UCSD-AML1 (cell line): ENCODE measurements around the gene ZNF507.

ENCODE experiments used
- DNase-seq: peaks from one replicate; lab custom pipeline; 2025; ENCODE audit not compliant: unreplicated experiment; lab: John Stamatoyannopoulos, UW

ZNF507 gene

DNA sequence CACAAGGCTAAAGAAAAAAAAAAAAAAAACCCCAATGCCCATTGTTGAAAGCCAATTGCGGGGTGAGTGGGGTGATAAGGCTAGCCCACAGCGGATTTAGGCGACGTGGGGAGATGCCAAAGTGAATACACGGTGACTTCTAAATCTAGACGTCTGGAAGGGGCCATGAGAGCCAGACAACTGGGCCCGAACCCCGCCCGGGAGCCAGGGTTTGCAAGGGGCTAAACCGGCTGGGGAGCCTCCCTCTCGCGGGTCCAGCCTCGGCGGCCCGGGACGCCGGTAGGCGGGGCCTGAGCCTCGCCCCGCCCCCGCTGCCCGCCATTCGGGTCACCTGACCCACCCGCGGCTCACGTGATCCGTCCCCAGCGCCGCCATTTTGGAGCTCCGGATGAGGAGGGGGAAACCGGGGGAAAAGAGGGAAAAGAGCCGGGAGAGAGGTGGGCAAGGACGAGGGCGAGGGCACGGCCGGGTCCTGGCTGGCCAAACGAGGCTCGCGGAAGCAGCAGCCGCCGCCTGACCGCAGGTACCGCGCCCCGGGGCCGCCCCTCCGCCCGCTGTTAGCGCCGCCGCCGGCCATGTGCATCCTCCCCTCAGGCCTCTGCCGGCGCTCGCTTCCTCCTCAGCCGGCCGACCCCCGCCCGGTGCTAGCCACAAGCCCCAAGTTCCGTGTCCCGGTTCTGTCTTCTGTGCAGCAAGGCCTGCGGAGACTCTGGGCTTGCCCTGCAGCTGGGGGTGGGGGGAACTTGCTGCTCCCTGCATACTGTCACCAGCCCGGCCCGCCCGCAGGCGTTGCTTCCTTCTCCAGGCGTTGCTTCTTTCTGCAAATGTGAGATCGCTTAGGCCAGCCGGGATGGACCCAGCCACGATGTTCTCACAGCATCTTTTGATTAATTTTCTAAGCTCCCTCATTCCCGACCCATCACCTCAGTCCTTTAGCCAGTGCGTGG is at the start of gene ZNF507:
Gene ZNF507 (plus strand): TSS at position 350 of the 947 bp plus-strand sequence. CDS start 7,221 bp downstream, outside the sequence.
- DNase-seq: peak; percentile 86

DNA sequence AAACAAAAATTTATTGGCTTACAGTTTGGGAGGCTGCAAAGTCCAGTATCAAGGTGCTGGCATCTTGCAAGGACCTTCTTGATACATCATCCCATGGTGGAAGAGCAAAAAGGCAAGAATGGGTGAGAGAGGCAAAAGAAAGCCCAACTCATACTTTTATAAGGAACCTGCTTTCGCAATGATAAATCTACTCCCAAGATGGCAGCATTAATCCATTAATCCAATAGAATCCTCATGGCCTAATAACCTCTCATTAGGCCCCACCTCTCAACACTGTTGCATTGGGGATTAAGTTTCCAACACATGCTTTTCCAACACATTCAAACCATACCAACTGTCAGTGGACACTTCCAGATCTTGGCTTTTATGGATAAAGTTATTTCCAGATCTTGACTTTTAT is 48.7 kb upstream of the ZNF507 start:
- no peak for DNase-seq

DNA sequence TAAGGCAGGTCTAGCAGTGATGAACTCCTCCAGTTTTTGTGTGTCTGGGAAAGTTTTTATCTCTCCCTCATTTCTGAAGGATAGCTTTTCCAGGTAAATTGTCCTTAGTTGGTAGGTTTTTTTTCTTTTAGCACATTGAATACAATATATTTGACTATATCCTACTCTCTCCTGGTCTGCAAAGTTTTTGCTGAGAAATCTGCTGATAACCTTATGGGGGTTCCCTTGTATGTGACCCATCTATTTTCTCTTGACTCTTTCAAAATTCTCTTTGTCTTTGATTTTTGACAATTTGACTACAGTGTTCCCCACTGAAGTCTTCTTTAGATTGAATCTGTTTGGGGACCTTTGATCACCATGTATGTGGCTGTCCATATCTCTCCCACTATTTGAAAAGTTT is 42.6 kb upstream of the ZNF507 start:
- no peak for DNase-seq

DNA sequence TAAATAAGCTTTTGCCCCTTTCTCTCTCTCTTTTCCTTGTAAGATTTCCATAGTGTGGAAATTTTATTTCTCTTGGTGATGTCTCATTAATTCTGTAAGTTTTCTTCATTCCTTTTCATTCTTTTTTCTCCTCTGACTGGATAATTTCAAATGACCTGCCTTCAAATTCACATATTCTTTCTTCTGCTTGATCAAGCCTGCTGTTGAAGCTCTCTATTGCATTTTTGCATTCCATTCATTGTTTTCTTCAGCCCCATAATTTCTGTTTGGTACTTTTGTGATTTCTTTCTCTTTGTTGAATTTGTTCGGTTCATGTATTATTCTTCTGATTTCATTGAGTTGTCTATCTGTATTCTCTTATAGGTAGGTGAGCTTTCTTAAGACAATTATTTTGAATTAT is 42.2 kb upstream of the ZNF507 start:
- DNase-seq: no peak

DNA sequence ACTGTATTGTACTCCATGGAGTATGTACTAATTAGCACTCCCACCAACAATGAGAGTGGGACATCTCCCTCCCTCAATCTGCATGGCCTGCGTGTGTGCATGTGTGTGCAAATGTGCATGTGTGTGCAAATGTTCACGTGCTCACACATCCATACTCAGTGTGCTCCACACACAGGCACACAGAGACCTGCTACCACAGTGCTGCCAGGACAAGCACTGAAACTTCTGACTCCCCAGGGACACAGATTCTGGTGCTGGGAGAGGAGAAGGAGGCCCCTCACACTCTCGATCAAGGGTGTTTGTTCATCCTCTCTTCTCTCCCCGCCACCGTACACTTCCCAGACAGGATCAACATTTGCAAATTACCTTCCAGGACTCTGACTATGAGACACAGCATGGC is 37.8 kb upstream of the ZNF507 start:
- no peak for DNase-seq

DNA sequence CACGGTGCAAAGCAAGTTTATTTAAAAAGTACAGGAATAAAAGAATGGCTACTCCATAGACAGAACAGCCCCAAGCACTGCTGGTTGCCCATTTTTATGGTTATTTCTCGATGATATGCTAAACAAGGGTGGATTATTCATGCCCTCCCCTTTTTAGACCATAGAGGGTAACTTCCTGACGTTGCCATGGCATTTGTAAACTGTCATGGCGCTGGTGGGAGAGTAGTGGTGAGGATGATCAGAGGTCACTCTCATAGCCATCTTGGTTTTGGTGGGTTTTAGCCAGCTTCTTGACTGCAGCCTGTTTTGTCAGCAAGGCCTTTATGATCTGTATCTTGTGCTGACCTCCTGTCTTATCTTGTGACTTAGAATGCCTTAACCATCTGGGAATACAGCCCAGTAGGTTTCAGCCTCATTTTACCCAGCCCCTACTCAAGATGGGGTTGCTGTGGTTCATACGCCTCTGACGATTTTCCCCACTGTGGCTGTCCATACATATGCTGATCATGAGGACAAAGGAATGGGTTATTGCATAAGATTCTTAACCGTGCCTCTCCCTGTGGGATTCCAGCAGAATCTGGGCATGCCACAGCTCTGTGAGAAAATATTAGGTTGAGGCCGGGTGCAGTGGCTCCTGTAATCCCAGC is 36.9 kb upstream of the ZNF507 start:
- DNase-seq: no peak

DNA sequence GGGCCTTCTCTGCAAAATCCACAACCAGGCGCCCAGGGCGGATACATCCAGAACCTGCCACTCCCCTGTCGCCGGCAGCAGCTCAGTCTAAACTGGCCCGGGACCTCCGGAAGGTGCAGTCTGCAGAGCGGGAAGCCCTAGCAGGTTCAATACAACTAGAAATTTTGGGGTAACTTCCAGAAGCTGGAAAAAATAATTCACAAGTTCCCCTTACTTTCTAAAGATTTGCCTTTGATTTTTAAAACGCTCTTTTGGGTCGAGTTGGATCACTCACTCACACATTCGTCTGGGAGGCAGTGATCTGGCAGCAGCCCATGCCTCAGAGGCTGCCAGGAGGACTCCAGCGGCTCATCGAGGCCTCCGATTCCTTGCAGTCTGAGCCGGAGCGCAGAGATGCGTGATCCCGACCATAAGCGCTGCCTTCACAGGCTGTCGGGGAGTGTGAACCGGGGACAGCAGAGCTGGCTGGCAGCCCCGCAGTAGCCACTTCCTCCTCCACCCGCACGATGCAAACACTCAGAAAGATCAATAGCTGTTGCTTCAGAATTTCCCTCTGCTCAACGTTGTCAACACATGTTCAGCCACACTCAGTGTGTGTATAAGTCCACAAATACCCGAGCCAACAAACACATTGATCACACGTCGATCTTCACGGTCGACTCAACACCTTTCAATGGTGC is 35.6 kb upstream of the ZNF507 start:
- no peak for DNase-seq

DNA sequence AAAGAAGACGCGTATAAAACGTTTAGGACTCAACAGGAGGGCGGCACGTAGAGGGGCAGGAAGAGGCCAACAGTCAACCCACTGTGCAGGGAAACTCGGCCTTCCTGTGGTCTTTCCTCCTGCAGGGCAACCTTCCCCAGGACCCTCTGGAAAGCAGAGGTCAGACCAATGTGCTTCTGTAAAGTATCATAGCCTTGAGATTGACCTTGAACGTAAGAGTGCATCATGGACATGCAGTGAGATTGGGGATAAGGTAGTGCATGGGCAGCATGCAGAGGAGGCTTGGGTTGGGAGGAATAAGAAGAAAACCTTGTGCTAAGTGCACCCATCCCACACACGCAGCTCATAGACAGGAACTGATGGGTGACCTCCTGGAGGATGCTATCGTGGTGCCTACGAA is 34.0 kb upstream of the ZNF507 start:
- no peak for DNase-seq

DNA sequence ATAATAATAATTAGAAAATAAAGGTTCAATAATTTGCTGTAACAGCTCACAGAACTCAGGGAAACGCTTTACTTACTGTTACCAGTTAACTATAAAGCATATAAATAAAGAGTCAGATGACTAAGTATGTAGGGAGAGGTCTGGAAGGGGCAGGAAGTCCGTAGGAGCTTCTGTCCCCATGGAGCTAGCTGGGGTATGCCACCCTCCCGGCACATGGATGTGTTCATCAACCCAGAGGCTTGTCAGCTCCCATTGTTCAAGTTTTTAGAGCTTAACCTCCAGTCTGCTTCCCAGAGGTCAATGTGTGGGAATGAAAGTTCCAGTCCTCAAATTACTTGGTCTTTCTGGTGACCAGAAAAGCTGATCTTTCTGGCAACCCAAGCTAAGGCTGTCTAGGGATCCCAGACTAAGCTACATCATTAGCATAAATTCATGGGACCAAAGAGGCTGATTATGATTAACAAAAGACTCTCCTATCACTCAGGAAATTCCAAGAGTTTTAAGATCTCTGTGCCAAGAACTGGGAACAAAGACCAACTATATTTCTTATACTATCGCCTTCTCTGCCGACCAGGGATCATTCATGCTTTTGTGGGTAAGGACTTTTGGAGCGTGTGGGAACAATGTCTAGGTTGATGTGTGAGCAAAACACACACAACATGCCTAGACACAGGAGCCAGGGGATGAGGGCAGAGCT is 31.7 kb upstream of the ZNF507 start:
- no peak for DNase-seq

DNA sequence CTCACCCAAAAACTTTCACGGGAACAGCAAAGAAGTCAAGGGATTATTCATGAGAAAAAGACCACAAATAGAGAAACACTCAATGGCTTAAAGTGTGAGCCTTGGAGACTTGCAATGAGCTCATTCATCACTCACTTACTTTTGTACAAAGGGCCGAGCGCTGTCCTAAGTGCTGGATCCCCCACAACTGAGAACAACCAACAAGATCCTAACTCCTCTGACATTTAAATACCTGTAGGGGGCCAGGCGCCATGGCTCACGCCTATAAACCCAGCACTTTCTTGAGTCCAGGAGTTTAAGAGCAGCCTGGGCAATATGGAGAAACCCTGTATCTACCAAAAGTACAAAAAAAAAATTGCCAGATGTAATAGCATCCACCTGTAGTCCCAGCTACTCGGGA is 29.4 kb upstream of the ZNF507 start:
- no peak for DNase-seq

DNA sequence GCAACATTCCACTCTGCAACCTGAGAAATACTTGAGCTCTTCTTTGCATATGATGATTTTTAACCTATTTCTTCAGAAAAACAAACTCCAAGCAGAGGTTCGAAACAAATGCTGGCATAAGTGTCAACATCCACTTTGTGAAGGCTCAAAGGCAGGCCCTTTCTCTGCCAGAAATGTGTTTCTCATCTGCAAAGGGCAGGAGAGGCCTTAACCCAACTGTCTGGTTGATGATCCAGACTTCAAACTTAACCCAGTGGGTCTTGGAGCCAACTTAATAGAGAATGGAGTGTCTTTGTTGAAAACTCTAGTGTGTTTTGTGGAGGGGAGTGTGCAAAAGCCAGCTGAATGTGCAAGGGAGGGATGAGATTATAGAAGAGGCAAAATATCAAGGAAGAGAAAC is 28.3 kb upstream of the ZNF507 start:
- no peak for DNase-seq

DNA sequence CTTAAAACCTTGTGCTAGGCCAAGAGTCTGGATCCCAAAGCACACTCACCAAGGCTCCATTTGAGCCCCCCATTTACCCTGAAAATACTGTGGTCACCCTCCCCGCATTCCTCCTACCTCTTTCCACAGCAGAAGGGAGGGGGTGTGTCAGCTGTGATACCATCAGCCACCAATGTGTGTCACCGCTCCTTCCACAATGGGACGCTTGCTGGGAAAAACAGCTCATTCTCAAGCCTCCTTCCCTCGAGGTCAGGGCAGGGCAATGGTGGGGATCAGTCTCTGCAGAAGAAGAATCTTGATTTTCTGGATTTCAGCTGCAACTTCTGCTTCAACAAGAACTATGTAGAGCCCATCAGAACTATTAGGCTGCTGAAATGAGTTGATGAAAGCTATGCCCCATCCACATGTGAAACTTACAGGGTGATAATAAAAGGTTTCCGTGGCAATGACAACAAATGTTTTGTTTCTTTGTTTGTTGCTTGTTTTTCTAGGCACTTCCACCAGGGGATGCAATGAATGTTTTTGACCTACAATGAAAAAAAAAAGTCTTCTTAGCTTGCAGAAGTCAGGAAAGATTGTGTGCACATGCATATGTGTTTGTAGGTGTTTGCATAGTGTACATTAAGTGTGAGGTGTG is 26.4 kb upstream of the ZNF507 start:
- DNase-seq: no peak

DNA sequence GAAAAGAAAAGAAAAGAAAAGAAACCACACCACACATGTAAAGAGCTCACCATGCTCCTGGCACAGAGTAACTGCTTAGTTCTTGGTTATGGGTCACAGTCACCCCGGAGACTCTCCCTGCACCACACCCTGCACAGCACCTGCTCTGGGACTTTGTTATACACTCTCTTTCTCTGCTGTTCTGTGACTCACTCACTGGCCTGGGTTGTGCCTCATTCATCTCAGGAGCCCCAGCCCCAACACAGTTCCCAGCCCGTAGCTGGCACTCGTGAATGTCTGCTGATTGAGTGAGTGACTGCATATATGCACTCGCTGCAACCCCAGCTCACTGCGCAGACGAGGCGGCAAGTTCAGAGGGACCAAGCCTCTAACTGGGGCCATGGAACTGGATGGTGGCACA is 22.9 kb upstream of the ZNF507 start:
- DNase-seq: no peak

DNA sequence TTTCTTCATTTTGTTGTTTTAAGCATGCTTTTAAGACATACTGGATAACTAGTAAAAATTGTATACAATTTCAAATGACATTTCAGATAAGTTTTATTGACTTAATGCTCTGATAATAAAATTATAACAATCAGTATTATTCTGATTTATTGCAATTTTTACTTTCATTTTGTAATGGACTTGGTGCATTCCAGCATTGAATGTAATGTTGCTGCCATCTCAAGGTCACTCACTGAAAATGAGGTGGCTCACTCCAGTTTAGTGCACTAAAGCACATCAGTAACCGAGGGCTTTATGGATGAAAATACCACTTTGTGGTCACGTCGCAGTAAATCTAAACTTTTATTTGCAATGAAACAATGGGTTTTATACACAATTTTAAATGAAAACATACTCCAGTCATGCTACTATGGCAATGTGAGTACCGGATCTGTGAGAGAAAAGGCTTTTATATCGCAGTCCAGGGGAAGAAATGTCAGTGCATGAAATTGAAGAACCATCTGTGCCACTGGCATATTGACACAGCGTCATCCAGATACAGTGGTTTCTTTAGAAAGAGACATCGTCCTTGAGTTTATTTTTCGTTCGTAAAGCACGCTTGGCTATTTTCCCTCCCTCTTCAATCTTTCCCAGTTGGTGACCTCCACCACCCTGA is 20.7 kb upstream of the ZNF507 start:
- no peak for DNase-seq

DNA sequence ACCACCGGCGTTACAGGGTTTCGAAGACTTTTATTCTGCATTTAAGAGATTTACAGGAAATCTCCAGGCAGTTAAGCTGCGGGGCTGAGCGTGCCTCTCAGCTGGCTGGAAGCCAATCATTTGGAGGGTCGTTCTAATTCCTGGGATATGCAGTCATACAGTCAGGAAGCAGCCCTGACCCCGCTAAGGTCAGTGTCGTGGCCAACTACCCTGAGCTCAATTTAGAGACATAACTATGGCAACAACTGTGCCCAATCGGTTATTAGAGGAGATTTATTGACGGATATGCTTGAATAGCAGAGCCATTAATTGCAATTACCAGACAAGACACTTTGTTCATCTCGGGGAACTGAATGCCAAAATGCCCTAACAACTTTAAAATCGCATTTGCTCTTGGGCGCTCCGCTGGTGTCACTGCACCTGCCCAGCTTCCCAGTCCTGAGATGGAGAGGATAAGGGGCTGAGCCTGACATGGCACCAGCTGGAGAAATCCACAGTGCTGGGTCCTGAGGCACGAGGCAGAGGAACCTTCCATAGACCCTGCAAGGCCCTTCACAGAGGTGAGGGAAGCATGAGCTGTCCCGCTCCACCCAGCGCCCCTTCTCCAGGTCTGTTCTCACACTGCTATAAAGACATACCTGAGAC is 15.1 kb upstream of the ZNF507 start:
- DNase-seq: no peak

DNA sequence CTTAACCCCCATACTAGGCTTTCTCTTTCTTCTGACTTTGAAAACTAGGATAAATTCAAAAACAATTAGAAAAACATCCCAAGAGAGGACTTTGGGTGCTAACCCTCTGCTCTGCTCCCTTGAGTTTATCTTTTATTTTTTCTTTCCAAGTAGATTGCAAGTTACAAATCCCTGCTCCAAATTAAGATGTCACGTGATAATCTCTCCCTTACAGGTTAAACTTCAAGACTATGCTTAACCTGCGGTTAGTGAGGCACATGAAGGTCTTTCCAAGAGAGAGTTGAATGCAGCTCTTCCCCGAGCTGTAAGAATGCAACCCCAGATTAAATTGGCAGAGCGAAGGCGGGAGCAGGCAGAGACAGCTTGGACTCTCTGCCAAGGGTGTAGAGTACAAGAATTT is 12.2 kb upstream of the ZNF507 start:
- DNase-seq: no peak

DNA sequence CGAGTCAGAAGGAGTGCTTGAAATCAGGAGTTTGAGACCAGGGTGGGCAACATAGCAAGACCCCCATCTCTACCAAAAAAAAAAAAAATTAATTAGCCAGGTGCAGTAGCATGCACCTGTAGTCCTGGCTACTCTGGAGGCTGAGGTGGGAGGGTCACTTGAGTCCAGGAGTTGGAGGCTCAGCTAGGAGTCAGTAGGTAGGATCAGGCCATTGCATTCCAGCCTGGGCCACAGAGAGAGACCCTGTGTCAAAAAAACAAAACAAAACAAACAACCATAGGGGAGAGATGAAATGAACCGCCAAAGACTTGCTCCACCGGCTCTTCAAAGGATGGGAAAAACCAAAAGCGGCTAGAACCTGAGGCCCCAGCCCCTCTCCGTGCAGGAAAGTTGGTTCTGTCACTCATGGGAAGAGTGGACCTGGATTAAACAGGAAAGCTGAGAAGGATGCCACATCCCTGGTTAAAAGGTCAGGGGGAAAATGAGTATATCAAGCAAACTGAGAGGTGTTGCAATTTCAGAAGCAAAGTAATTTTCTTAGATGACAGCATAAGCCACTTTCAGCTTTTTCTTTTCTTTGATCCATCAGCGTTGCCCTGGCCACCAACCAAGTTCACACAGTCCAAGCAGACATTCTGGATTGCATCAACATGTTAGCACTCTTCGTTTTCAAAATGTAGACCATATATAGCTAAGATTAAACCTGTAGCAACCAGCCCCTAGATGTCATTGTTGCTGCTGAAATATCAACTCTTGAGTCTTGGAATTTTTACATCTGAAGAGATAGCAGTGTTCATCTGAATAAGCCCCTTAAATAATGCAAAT is 8.9 kb upstream of the ZNF507 start:
- DNase-seq: no peak

DNA sequence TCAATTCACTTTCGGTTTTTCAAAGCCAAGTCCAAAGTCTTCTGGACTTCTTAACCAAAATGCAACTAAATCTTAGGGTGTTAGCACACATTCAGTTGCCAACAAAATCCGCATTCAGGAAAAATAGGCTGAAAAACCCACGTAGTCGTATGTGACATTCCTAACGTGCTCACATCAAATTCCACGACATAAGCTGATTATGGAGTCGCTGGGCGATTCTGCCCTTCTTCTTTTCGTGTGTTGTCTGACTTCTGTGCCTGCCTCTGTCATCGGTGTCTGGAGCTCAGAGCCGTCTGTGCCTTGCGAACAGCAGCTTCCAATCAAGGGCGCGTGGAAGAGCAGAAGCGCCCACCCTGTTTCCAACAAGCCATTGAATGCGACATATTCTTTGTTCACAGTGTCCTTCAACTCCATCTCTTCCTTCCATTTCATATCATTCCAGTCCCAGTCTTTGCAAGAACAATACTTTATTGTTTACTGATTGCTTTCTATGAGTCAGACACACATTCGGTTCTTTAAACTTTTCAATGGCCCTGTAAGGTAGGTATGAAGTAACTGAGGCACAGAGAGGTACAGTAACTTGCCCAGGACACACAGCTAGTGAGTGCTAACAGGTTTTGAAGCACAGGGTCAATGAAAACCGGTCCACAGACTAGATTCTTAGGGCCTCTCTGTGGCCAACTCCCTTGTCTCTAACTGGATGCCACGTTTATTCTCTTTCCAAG is 8.2 kb upstream of the ZNF507 start:
- DNase-seq: no peak
